WI38 (cell line): ENCODE results near the gene EMSY.

Experiments used
- H3K4me3 ChIP-seq: 2 replicates; pipeline ENCODE4 v1.5.1; 2011; ENCODE audit warnings: low read depth, mild to moderate bottlenecking, control low read depth, low read length
- TF ChIP-seq, protein P1 (sequence below): IDR thresholded peaks from 2 replicates; pipeline ENCODE4 v1.5.1; 2012; ENCODE audit warnings: low read depth, mild to moderate bottlenecking, control low read depth, low read length

The EMSY gene

GRCh38 chr11:76496174-76496573 lies 51.4 kb downstream of the EMSY start:
- TF ChIP-seq, protein P1, sequence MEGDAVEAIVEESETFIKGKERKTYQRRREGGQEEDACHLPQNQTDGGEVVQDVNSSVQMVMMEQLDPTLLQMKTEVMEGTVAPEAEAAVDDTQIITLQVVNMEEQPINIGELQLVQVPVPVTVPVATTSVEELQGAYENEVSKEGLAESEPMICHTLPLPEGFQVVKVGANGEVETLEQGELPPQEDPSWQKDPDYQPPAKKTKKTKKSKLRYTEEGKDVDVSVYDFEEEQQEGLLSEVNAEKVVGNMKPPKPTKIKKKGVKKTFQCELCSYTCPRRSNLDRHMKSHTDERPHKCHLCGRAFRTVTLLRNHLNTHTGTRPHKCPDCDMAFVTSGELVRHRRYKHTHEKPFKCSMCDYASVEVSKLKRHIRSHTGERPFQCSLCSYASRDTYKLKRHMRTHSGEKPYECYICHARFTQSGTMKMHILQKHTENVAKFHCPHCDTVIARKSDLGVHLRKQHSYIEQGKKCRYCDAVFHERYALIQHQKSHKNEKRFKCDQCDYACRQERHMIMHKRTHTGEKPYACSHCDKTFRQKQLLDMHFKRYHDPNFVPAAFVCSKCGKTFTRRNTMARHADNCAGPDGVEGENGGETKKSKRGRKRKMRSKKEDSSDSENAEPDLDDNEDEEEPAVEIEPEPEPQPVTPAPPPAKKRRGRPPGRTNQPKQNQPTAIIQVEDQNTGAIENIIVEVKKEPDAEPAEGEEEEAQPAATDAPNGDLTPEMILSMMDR: no peak
- H3K4me3 ChIP-seq: no peak overlapping the region

GRCh38 chr11:76501526-76502202 lies 56.8 kb downstream of the EMSY start:
- TF ChIP-seq, protein P1: no peak
- H3K4me3 ChIP-seq: no peak overlapping the region

GRCh38 chr11:76506833-76507232 lies 62.0 kb downstream of the EMSY start:
- TF ChIP-seq, protein P1: no peak
- H3K4me3 ChIP-seq: no peak overlapping the region

DNA sequence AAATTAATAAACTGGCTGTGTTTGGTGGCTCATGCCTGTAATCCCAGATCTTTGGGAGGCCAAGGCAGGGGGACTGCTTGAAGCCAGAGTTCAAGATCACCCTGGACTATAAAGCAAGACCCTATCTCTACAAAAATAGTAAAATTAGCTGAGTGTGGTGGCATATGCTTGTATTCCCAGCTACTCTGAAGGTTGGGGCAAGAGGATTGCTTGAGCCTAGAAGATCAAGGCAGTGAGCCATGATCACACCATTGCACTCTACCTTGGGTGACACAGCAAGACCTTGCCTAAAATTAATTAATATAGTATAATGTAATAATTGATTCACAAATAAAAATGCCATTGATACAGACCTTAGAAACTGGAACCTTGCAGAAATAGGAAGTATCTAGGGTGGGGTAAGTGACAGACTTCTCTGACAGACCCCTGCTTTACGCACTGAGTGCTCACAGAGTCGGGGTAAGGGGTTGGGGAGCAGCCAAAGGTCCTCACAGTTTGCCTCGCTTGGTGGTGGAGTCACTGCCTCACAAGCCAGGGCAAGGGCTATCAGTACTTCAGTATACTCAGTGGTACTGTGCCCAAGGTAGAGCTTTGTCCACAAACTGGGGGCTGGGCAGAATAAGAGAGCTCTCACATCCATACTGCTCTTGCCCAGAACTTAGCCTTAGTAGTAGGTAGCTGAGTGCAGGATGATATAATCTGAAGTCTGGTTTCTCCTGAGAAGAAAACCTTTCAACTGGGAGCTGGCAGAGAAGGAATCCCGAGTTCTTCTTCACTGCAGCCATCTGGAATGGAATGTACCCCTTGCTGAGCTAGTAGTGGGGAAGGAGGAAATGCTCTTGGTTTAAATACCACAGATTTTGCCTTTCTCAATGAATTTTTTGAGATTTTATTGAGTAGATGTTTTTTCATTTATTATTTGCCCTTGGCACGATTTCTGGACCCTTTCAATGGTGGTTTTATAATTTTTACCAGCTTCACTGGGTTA lies 65.5 kb downstream of the EMSY start:
- H3K4me3 ChIP-seq: no peak overlapping the region
- TF ChIP-seq, protein P1: no peak

DNA sequence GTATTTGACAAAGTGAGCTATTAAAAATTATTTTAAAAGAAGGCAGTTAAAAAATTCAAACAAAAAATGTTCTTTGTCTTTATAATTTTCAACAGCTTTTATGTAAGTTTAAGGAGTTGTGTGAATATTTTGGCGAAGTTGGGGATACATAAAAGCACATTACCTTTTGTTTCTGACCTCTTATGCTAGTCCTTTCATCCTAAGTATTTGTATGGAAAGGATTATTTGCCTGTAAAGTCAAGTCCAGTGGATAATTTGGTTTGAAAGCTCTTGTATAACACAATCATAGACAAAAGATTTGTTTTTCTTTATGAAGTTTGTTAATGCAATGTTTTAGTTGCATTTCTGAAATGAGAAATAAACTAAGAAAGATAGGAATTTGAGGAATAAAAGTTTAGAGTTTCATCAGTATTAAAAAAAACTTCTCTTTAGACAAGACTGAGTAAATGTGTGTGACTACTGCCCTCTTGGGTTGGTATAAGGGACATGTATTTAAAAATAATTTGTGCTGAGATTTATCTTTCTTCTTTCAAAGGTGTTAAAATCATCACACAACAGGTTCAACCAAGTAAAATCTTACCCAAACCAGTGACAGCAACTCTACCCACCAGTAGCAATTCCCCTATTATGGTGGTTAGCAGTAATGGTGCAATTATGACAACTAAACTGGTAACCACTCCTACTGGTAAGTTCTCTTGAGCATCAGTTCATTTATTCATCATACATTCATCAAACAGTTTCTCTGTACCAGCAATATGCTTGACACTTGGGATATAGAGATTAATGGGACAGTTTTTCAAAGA lies 68.2 kb downstream of the EMSY start:
- TF ChIP-seq, protein P1: peak; percentile 5; the same call in 1 of the 2 replicates
- H3K4me3 ChIP-seq: no peak overlapping the region

GRCh38 chr11:76513654-76514034 lies 68.8 kb downstream of the EMSY start:
- TF ChIP-seq, protein P1: no peak
- no peak overlapping the region for H3K4me3 ChIP-seq
